Neural crest cell (in vitro differentiated cells): ENCODE results near the gene MAMSTR. TPM values are rescaled to one million over a fixed set of nuclear protein-coding genes. Genes with fewer than 3 reads are reported as not detected.
"Not testable (repeated sequence)": the region's sequence is repeated elsewhere in the genome, so short reads cannot be mapped to it uniquely, and the experiment has no call there.

ENCODE experiments used
- DNase-seq: peaks from one replicate; pipeline ENCODE4 v3.0.0; 2021; ENCODE audit warnings: low read depth, mixed read lengths, low spot score
- H3K27ac Mint-ChIP-seq: one replicate; pipeline ENCODE4 v1.8.0; 2021; ENCODE audit warnings: mild to moderate bottlenecking, mixed read lengths; ENCODE audit not compliant: unreplicated experiment
- H3K27me3 Mint-ChIP-seq: 2 replicates; pipeline ENCODE4 v1.8.0; 2021; ENCODE audit warnings: low read depth, mild to moderate bottlenecking, mixed read lengths
- H3K36me3 Mint-ChIP-seq: 2 replicates; pipeline ENCODE4 v1.8.0; 2021; ENCODE audit warnings: low read depth, mild to moderate bottlenecking, mixed read lengths
- H3K4me1 Mint-ChIP-seq: 2 replicates; pipeline ENCODE4 v1.8.0; 2021; ENCODE audit warnings: mixed read lengths
- H3K4me3 Mint-ChIP-seq: one replicate; pipeline ENCODE4 v1.8.0; 2021; ENCODE audit warnings: mild to moderate bottlenecking, mixed read lengths
- H3K9me3 Mint-ChIP-seq: 2 replicates; pipeline ENCODE4 v1.8.0; 2021; ENCODE audit warnings: mixed read lengths
- total RNA-seq: library from RNA; stranded (reverse); gene quantifications from 2 replicates; pipeline ENCODE4 v1.2.1, GENCODE V29; 2021
- TF ChIP-seq, protein P1 (sequence below): fragments of 200-600 bp; sonication (generic); conservative IDR thresholded peaks from 2 replicates; pipeline ENCODE4 v1.5.0; 2021; ENCODE audit warnings: antibody characterized with exemption, mild to moderate bottlenecking

Gene MAMSTR
- total RNA-seq, 1 donor from 2014 or later, result 2.4 TPM

DNA sequence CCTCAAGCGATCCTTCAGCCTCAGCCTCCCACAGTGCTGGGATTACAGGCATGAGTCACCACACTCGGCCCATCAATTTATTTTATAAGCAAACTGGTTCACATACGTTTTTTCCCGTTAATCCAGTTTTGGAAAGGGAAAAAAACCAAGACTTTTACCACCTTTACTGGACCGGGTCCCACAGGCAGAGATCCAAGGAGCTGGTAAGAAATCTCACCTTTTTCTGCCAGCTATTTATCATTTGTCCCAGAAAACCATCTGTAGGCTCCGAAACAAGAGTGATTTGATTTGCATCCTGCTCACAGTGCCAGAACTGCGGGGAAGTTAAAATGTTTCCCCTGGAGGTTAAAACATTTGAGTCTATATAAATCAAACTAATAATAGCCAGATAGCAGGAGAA, 30.1 kb downstream of the MAMSTR start:
- peaks cover 3% of the 10 kb centered on the region for H3K4me1 Mint-ChIP-seq
- TF ChIP-seq, protein P1, sequence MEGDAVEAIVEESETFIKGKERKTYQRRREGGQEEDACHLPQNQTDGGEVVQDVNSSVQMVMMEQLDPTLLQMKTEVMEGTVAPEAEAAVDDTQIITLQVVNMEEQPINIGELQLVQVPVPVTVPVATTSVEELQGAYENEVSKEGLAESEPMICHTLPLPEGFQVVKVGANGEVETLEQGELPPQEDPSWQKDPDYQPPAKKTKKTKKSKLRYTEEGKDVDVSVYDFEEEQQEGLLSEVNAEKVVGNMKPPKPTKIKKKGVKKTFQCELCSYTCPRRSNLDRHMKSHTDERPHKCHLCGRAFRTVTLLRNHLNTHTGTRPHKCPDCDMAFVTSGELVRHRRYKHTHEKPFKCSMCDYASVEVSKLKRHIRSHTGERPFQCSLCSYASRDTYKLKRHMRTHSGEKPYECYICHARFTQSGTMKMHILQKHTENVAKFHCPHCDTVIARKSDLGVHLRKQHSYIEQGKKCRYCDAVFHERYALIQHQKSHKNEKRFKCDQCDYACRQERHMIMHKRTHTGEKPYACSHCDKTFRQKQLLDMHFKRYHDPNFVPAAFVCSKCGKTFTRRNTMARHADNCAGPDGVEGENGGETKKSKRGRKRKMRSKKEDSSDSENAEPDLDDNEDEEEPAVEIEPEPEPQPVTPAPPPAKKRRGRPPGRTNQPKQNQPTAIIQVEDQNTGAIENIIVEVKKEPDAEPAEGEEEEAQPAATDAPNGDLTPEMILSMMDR, result no peak

DNA sequence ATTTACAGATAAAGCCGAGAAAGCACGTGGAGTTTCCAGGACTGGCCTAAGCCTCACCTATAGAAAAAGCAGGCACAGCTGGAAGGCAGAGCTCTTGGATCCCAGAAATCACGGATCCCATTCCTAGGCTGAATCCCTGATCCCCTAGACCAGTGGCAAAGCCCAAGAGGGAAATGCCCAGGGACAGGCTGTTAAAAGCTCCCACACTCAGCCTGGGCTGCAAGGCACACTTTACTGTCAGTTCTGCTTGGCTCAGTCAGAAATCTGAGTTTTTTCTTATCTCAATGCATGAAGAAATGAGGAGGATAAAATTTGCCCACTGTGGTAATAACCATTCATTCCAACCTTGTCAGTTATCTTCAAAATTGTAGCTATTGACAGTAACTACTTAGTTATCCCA, 31.7 kb downstream of the MAMSTR start:
- DNase-seq, result no peak
- Mint-ChIP-seq H3K9me3 (no peaks in the 10 kb centered on the region), H3K27me3 (no peaks in the 10 kb centered on the region), H3K4me1 (peaks cover 3% of the 10 kb centered on the region), H3K4me3 (no peak overlapping the region), H3K36me3 (no peaks in the 10 kb centered on the region), H3K27ac (no peak overlapping the region)
- TF ChIP-seq, protein P1, result no peak

More for the DNA sequence above, 30.1 kb downstream of the MAMSTR start:
- DNase-seq, result no peak
- Mint-ChIP-seq H3K27me3 (peaks cover 6% of the 10 kb centered on the region), H3K4me3 (no peak overlapping the region), H3K27ac (no peak overlapping the region), H3K9me3 (no peaks in the 10 kb centered on the region), H3K36me3 (no peaks in the 10 kb centered on the region)

DNA sequence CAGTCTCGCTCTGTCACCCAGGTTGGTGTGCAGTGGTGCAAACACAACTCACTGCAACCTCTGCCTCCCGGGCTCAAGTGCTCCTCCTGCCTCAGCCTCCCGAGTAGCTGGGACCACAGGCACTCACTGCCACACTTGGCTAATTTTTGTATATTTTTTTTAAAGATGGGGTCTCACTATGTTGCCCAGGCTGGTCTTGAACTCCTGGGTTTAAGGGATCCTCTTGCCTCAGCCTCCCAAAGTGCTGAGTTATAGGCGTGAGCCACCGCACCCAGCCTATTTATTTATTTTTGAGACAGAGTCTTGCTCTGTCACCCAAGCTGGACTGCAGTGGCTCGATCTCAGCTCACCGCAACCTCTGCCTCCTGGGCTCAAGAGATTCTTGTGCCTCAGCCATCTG, 32.9 kb downstream of the MAMSTR start:
- H3K27me3 Mint-ChIP-seq, H3K9me3 Mint-ChIP-seq, DNase-seq, H3K27ac Mint-ChIP-seq, H3K4me1 Mint-ChIP-seq, H3K36me3 Mint-ChIP-seq, H3K4me3 Mint-ChIP-seq: not testable (repeated sequence)

DNA sequence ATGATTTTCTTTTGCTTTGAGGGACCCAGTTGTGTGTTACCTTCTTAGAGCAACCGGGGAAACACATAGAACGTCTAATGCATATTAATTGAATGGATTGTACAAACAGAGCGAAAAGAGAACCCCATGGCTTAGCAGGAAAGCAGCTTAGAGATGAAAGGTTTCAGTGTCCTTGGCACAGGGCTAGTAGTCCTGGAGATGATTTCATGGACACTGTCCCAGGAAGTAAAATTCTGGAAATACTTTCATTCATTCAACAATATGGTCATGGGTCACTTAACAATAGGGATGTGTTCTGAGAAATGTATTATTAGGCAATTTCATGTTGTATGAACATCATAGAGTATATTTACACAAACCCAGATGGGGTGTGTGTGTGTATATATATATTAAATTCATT, 33.4 kb downstream of the MAMSTR start:
- no peaks in the 10 kb centered on the region for H3K27me3 Mint-ChIP-seq
- no peaks in the 10 kb centered on the region for H3K9me3 Mint-ChIP-seq
- no peak for DNase-seq
- H3K4me1 Mint-ChIP-seq, result peaks cover 3% of the 10 kb centered on the region
- TF ChIP-seq, protein P1, result no peak
- H3K4me3 Mint-ChIP-seq, result no peak overlapping the region
- no peak overlapping the region for H3K27ac Mint-ChIP-seq
- H3K36me3 Mint-ChIP-seq, result no peaks in the 10 kb centered on the region

DNA sequence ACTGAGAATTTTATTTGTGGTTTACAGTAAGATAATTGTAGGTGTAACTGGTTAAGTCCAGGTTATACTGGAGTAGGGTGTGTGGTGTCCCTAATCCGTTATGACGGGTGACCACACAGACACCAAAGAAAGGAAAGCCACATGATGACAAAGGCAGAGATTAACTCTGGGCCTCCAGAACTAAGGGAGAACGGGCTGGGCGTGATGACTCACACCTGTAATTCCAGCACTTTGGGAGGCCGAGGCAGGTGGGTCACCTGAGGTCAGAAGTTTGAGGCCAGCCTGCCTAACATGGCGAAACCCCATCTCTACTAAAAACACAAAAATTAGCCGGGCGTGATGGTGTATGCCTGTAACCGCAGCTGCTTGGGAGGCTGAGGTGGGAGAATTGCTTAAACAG, 33.9 kb downstream of the MAMSTR start:
- H3K36me3 Mint-ChIP-seq, result no peaks in the 10 kb centered on the region
- H3K9me3 Mint-ChIP-seq, result no peaks in the 10 kb centered on the region
- DNase-seq, result no peak
- no peak overlapping the region for H3K27ac Mint-ChIP-seq
- no peak overlapping the region for H3K4me3 Mint-ChIP-seq
- TF ChIP-seq, protein P1, result no peak
- no peaks in the 10 kb centered on the region for H3K27me3 Mint-ChIP-seq
- H3K4me1 Mint-ChIP-seq, result peaks cover 3% of the 10 kb centered on the region

DNA sequence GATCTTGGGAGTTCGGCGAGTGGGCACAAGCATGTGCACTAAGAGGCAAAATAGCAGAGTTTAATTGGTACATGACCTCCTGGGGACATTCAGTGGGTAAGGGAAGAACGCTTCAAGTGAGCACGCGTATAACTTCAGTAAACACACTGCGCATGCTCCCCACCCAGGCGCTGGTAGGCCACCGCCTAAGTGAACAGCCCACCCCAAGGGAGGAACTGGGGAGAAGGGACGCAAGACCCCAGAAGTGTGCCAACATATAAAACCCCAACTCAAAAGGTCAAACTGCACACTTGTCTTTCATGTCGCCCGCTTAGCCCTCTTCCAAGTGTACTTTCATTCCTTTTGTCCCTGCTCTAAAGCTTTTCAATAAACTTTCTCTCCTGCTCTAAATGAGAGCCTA, 36.2 kb downstream of the MAMSTR start:
- H3K36me3 Mint-ChIP-seq, result no peaks in the 10 kb centered on the region

More for the DNA sequence above, 36.2 kb downstream of the MAMSTR start:
- no peaks in the 10 kb centered on the region for H3K9me3 Mint-ChIP-seq
- H3K4me3 Mint-ChIP-seq, result no peak overlapping the region
- no peak overlapping the region for H3K27ac Mint-ChIP-seq
- TF ChIP-seq, protein P1, result no peak
- no peak for DNase-seq
- peaks cover 3% of the 10 kb centered on the region for H3K4me1 Mint-ChIP-seq
- no peaks in the 10 kb centered on the region for H3K27me3 Mint-ChIP-seq
